Central memory CD4-positive, alpha-beta T cell (primary cell): ENCODE data around the gene EEIG1.
"Not testable (repeated sequence)": the region's sequence is repeated elsewhere in the genome, so short reads cannot be mapped to it uniquely, and the experiment has no call there.

Experiments
- DNase-seq: peaks from one replicate; pipeline ENCODE4 v3.0.0; 2022
- total RNA-seq, 3 experiments: gene quantifications; one replicate each; lab custom pipeline; 2026; lab: John Stamatoyannopoulos, UW

EEIG1 gene
- 75.6 to 475 (median 314) reads per million in 3 experiments for total RNA-seq

DNA sequence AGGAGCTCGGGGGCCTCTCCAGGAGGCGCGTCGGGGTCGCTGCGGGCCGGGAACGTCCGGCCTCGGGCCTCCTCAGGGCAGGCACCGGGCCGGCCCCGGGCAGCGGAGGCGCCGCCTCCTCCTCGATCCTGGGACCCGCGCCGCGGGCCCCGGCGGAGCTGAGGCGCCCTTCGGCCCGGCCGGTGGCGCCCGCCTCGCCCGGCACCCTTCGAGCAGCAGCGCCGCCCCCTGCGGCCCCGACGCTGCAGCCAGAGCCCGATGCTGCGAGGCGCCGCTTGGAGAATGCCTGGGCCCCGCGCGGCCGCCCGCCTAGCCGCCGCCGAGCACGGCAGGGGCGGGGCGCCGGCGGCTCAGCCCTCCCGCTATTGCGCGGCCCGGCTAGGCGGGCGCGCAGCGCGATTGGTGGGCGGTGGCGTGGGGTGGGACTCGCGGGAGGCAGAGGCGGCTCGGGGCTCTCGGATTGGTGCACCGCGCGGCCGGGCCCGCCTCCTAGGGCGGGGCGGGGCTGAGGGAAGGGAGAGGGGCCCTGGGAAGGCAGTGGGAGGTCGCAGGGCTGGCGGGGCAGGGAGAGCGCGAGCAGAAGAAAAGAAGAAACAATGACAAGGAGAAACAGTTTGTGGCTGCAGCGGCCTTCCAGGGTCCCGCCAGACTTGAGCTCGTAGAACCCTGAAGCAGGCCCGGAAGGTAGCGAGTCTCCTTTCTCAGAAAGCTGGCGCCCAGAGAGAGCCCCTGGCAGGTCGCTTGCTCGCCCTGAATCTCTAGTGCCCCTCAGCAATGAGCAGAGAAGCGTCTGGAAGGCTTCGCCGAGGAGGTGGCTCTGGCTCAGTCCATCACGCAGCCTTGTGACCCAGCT lies at the start of gene EEIG1:
Gene EEIG1, minus strand, starts transcription at position 284 of the 853 bp plus-strand sequence. CDS start 852 bp downstream, outside the sequence.
- peak; percentile 96 for DNase-seq

DNA sequence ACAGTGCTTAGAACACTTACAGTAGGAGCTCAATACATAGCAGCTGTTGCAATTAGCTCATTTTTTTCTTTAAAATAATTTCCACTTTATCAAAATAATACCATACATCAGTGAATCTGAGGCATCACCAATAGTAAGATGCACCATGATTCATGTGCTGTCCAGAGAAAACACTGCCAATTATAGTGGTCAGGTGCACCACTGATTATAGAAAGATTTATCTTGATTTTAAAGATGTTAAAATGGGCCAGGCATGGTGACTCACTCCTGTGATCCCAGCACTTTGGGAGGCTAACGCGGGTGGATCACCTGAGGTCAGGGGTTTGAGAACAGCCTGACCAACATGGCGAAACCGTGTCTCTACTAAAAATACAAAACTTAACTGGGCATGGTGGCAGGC lies 46.9 kb upstream of the EEIG1 start:
- DNase-seq: no peak

DNA sequence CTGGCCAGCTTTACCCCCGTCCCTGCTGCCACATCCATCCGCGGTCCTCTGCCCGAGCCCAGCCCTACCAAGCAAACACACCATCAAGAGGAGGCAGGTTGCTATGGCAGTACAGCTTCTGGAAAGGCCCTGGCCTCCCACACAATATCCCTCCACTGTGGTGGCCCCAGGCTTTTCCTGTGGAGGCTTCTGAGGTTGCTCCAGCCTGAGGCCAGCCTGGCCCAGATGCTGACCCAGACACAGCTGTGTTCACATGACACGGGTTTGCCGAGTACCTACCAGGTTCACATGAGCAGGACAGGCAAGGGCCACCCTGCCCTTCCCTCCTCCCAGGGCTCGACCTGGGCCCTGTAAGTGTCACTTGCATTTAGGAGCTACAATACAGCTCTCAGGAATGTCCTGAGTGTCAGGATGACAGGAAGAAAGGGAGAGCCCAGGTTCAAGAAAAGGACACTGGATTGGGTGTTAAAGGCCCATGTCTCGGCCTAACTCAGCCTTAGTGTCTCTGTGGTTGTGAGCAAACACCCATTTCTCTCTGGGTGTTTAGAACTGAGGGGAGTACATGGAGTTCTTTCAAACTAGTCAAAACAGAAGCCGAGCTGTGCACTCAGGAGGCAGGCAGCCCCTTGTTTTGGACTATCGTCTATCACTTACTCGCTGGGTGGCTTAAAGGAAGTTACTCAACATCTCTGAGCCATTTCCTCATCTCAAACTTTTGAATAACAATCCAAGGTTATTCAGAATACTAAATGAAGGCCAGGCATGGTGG lies 46.2 kb upstream of the EEIG1 start:
- DNase-seq: peak; percentile 44

DNA sequence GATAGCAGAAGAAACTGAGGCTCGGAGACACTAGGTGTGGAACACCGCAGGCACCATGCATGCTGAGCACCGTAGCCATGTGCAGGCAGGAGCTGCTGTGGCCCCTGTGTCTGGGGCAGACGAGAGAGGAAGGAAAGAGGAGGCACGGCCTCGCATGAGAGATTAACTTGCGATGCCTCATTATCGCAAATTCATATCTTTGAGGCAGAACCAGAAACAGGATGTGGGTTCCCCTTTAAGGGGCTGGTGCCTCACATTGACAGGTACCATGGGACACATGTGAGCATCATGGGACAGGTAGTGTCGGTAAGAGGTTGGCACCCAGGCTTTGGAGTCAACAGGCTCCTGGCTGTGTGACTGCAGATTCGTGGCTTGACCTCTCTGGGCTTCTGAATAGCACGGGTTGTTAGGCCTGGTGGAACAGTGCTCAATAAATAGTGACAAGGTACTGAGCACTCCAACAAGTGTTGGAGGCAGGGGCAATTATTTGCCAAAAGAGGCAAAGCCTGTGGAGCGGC lies 45.5 kb upstream of the EEIG1 start:
- peak; percentile 95 for DNase-seq

DNA sequence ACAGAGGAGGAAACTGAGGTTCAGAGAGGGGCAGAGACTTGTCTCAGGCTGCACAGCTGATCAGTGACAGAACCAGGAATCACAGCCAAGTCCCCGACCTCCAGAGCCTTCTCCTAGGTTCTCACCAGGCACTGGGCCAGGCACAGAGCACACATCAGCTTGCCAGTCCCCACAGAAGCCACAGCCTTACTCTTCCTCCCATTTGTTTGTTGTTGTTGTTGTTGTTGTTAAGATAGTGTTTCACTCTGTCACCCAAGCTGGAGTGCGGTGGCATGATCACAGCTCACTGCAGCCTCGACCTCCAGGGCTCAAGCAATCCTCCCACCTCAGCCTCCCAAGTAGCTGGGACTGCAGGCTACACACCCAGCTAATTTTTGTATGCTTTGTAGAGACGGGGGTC lies 44.9 kb upstream of the EEIG1 start:
- no peak for DNase-seq

DNA sequence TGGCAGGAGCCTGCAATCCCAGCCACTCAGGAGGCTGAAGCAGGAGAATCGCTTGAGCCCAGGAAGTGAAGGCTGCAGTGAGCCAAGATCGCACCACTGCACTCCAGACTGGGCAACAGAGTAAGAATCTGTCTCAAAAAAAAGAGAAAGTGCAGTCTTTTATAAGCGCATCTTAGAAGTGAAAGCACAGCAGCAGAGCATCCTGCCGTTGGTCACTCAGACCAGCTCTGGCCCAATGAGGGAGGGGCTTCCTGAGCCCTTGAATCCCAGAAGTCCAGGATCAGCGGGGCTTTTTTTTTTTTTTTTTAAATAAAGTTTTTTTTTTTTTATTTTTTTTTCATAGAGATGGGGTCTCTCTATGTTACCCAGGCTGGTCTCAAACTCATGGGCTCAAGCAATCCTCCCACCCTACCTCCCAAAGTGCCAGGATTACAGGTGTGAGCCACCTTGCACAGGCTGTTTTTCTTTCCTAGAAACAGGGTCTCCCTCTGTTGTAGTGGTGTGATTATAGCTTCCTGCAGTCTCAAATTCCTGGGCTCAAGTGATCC lies 44.0 kb upstream of the EEIG1 start:
- DNase-seq: no peak

GRCh38 chr9:128023671-128024070 lies 42.9 kb upstream of the EEIG1 start:
- DNase-seq: not testable (repeated sequence)

GRCh38 chr9:128022886-128023285 lies 42.1 kb upstream of the EEIG1 start:
- DNase-seq: no peak

DNA sequence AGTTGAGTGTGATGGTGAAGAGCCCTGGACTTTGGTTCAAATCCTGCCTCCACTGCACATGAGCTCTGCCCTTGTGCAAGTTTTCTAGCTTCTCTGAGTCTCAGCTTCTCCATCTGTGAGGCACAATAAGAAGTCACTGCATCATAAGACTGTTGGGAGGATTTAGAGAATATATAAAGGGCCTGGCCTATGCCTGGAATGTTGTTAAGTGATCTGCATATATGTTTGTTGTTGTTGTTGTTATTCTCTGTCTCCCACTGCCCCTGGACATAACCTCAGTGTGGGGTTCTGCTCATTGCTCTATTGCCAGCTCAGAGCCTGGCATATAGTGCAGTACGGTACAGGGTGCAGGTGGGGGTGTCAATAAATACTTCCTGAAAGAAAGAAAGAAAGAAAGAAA lies 40.3 kb upstream of the EEIG1 start:
- DNase-seq: no peak

DNA sequence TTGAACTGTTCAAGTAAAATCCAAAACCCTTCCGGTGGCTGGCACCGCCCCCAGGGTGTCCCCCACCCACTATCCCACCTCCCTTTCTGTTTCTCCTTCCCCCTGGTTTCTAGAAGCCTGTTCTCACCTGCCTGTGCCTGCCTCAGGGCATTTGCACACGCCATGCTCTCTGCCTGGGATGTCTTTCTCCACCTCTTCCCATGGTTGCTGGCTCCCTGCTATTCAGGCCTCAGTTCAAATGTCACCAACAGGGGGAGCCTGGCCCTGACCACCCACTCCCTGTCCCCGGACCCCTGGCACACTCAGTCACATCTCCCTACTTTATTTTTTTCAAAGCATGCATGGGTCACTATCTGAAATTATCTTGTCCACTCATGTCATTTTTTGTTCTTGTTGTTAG lies 39.9 kb upstream of the EEIG1 start:
- no peak for DNase-seq

- DNase-seq: no peak
Measured at GRCh38 chr9:128015696-128016095, 34.9 kb upstream of the EEIG1 start.

DNA sequence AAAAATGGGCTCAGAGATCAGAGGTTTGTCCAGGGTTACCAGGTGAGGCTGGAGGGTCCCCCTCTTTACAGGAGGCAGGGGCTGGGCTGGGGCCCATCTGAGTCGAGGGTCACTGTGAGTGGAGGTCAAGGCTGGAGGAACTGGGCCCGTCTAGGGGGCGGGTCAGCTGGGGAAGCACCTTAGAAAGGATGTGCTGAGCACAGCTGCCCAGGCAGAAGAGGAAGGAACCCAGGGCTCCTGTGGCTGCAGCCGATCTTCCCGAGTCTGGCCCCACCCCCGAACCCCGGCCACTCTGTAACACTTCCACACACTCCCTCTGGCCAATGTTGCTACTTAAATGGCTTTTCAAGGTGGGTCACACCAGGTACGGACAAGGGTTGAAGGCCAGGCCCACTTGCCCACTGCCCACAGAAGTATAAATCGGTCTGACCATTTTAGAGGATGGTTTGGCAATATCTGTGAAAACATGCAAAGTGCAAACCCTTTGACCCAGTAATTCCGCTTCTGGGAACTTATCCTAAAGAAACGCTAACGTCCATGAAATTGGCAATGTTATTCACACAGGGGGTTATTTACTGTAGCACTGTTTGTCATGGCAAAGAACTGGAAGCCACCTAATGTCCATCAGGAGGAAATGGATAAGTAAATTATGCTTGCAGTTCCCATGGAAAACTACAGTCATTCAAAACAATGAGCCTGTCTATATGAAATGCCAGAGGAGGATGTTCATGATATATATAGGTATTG lies 30.5 kb upstream of the EEIG1 start:
- DNase-seq: no peak

DNA sequence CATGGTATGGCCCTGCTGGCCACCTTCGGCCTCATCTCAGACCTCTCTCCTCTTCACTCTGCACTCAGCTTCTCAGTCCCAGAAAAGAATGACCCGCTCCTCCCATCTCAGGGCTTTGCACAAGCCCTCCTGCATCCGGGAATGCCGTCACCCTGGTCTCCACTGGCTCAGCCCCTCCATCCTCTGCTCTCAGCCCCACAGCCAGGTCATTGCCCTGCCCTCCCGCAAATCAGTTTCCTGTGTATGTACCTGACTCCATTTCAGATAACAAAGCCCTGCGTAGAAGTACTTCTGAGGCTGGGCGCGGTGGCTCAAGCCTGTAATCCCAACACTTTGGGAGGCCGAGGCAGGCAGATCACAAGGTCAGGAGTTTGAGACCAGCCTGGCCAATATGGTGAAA lies 28.9 kb upstream of the EEIG1 start:
- DNase-seq: no peak

- no peak for DNase-seq
Measured at GRCh38 chr9:128008171-128008570, 27.4 kb upstream of the EEIG1 start.

- peak; percentile 95 for DNase-seq
Measured at GRCh38 chr9:128007566-128008138, 26.9 kb upstream of the EEIG1 start.

DNA sequence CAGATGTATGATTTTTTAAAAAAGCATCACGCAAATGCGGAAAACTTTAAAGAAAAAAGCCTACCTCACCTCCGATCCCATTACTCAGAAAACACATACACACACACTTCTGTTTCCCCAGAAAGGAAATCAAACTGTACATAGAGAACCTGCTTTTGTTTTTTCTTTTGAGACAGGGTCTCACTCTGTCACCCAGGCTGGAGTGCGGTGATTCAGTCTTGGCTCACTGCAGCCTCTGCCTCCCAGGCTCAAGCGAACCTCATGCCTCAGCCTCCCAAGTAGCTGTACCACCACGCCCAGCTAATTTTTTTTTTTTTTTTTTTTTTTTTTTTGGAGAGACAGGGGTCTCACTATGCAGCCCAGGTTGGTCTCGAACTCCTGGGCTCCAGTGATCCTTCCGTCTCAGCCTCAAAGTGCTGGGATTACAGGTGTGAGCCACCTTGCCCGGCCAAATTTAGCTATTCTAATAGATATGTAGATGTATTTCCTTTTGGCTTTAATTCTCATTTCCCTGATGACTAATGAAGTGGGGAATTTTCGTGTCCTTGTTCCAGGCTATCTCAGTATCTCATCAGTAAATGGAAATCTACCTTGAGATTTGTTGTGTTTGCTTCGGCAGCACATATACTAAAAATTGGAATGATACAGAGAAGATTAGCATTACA lies 25.7 kb upstream of the EEIG1 start:
- DNase-seq: no peak

- no peak for DNase-seq
Measured at GRCh38 chr9:128005923-128006322, 25.1 kb upstream of the EEIG1 start.

DNA sequence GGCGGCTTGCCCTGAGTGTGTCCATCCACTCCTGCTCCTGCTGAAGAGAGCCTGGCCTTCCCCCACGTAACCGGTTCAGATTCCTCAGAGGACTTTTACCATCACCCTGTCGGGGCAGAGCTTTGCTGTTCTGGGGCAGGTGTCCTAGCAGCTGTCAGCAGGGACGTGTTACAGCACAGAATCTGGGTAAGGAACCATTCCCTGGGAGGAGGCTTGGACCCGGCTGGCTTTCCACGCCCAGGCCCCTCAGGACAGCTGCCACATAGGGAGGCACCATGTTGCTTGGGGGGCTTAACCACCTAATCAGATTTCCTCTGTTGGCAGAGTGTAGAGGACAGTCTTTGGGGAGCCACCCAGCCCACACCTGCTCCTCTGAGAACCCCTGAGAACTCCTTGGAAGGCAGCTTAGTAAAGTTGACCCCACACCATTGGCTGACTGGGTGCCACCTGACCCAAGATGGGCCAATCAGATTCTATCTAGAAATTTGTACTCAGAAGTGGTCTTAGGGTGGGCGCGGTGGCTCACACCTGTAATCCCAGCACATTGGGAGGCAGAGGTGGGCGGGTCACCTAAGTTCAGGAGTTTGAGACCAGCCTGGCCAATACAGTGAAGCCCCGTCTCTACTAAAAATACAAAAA lies 23.3 kb upstream of the EEIG1 start:
- no peak for DNase-seq

DNA sequence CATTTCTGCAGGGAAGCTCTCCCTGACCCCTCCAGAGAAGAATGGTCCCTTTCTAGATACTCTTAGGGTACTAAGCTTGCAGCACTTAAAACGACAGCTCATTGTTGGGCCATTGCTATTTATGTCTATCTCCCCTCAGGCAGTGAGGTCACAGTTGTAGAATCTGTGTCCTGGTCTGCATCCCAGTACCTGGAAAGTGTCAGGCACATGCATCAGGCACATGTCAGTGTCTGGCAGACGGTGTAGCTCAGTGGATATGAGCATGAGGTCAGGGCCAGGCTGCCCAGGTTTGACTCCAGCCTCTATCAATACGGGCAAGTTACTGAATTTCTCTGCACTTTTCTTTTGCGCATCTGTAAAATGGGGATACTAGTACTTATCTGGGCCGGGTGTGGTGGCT lies 22.2 kb upstream of the EEIG1 start:
- no peak for DNase-seq

GRCh38 chr9:128001779-128002298 lies 21.1 kb upstream of the EEIG1 start:
- no peak for DNase-seq
